GM19023 (cell line): ENCODE results near the gene ZDHHC22.

Experiments used
- ATAC-seq: cut with Tn5 transposase; IDR thresholded peaks from one replicate; pipeline ENCODE4 v1.9.1; 2021; ENCODE audit warnings: mild to moderate bottlenecking, moderate library complexity; ENCODE audit not compliant: unreplicated experiment

ZDHHC22 gene

DNA sequence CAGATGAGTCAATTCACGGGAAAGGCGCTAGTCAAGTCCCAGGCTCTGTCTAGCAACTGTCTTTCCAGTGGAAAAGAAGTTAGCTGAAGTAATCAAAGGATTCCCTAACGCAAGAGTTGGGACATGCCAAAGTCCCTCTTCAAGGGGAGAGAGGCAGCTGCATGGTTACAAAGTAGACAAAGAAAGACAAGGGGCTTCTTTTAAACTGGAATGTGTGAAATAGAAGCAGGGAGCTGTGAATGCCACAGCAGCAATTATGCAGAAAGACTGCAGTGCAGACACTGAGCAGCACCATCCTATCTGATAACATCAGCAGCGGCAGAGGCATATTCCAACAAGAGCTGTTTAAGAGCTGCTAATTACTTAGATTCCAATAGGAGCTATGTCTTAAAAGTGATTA lies 56.1 kb downstream of the ZDHHC22 start:
- ATAC-seq = no peak

DNA sequence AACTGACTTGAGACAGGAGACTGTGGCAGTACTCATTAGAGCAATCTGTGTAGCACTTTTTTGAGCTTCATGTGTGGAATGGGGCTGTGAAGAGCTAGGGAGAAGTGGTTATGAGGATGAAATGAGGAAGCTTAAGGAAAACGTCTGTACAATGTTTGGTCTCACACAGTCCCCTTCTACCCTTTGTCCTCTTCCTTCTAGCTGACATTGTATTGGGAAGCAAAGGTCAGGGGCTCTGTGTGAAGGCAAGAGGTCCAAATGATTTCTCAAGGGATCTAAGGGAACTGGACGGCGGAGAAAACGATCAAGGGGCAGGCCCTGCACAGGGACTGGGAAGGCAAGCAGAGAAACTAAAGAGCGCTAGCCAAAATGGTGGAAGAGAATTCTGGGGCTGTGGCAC lies 56.6 kb downstream of the ZDHHC22 start:
- no peak for ATAC-seq

DNA sequence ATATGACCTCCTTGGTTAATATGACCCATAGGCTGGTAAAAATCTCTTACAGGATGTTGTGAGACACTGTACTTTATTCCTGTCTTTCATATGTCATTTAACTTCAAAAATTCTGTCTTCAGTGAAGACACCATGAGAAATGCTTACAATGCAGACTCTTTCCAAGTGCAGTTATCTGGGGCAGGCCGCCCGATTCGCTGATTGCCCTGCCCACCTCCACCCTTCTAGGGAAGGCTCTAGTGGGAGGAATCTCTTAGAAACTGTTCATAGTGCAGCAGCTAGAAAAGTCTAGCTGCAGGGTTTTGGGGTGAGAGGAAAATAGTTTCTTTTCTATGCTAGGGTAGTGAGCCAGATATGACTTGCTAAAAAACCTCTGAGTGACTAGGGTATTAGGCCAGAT lies 58.5 kb downstream of the ZDHHC22 start:
- no peak for ATAC-seq

DNA sequence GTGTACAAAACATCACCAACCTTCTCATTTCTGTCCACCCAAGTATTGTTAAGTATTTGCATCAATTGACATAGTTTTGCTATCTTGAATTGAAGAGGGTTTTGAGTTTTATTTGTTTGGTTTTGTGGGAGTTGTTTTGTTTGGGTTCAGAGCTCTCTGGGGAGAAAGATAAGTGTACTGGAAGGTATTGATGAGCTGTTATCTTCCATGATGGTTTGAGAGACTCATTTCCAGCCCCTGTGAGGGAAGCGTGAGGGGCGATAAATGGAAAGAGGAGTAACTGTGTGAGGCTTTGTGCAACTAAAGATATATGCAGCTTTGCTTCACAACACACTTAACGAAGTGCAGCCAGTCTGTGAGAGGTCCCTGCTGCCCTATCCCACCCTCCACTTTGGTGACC lies 59.2 kb downstream of the ZDHHC22 start:
- ATAC-seq = no peak
